ENCODE results near the gene PLN.

Gene PLN

DNA sequence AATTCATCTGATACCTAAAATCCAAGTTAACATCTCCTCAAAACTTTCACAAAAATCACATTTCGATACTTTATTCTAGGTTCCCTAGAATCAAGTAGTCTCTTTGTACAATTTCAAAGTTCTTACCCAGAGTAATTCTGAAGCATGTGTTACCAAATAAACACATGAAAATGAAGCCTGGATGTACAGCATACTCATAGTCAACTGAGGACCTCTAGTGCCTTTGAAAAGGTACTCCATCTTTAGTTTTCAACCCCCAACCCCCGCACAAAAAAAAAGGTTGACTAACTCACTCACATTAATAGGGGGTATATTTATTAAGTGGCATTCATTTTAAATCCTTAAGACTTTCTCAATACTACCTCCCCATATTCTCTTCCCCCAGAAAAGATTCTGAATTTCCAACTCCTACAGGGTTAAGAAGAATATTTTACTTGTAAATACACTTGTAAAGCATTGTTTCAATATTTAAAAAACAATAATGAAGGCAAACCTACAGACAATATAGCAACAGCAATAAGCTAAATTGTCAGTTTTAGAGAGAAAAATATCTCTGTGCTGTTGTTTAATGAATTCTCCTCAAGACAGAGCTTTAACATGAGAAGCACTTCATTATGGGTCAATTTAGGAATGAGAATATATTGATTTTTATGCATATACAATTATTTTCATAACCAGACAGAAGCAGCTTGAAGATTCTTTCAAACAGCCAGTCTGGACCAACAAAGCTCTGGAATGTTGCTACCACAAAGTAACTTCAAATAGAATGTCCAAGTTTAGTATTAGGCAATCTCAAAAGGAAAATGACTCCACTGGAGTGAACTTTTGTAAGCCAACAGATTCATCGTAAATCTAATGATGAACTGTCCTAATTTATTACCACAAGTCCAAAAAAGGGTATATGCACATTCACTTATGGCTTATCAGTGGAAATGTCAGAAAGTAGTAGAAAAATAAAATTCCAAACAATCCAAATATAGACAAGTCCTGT, 3.3 kb downstream of the PLN start:
- Mint-ChIP-seq H3K27me3 (ENCODE audit: low read depth, poor library complexity) (no peaks in the 10 kb centered on the region), H3K27ac (no peak overlapping the region), H3K36me3 (ENCODE audit: low read depth) (peaks cover 9% of the 10 kb centered on the region), H3K9me3 (no peaks in the 10 kb centered on the region), H3K4me3 (no peak overlapping the region), H3K4me1 (peaks cover 4% of the 10 kb centered on the region)
- TF ChIP-seq, protein P1, sequence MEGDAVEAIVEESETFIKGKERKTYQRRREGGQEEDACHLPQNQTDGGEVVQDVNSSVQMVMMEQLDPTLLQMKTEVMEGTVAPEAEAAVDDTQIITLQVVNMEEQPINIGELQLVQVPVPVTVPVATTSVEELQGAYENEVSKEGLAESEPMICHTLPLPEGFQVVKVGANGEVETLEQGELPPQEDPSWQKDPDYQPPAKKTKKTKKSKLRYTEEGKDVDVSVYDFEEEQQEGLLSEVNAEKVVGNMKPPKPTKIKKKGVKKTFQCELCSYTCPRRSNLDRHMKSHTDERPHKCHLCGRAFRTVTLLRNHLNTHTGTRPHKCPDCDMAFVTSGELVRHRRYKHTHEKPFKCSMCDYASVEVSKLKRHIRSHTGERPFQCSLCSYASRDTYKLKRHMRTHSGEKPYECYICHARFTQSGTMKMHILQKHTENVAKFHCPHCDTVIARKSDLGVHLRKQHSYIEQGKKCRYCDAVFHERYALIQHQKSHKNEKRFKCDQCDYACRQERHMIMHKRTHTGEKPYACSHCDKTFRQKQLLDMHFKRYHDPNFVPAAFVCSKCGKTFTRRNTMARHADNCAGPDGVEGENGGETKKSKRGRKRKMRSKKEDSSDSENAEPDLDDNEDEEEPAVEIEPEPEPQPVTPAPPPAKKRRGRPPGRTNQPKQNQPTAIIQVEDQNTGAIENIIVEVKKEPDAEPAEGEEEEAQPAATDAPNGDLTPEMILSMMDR (IDR thresholded peaks at IDR 0.05): peak; percentile 51
- DNase-seq: no peak

- peaks cover 4% of the 10 kb centered on the region for H3K4me1 Mint-ChIP-seq
- no peaks in the 10 kb centered on the region for H3K9me3 Mint-ChIP-seq
- H3K36me3 Mint-ChIP-seq (ENCODE audit: low read depth): peaks cover 9% of the 10 kb centered on the region
- no peak overlapping the region for H3K4me3 Mint-ChIP-seq
- TF ChIP-seq, protein P1 (IDR thresholded peaks at IDR 0.05): no peak
- H3K27ac Mint-ChIP-seq: no peak overlapping the region
- no peak for DNase-seq
- no peaks in the 10 kb centered on the region for H3K27me3 Mint-ChIP-seq (ENCODE audit: low read depth, poor library complexity)
Measured at GRCh38 chr6:118553132-118553531, 5.0 kb downstream of the PLN start.

- H3K4me3 Mint-ChIP-seq: no peak overlapping the region
Measured at GRCh38 chr6:118554698-118555097, 6.6 kb downstream of the PLN start.

GRCh38 chr6:118558464-118559217, 10.5 kb downstream of the PLN start:
- Mint-ChIP-seq H3K9me3 (no peaks in the 10 kb centered on the region), H3K27ac (no peak overlapping the region)
- DNase-seq: no peak

More at GRCh38 chr6:118554698-118555097, 6.6 kb downstream of the PLN start:
- DNase-seq: no peak
- TF ChIP-seq, protein P1 (IDR thresholded peaks at IDR 0.05): no peak
- no peaks in the 10 kb centered on the region for H3K27me3 Mint-ChIP-seq (ENCODE audit: low read depth, poor library complexity)
- no peak overlapping the region for H3K27ac Mint-ChIP-seq
- peaks cover 9% of the 10 kb centered on the region for H3K36me3 Mint-ChIP-seq (ENCODE audit: low read depth)
- H3K4me1 Mint-ChIP-seq: peaks cover 4% of the 10 kb centered on the region
- no peaks in the 10 kb centered on the region for H3K9me3 Mint-ChIP-seq

GRCh38 chr6:118559659-118560058, 11.6 kb downstream of the PLN start:
- Mint-ChIP-seq H3K4me3 (no peak overlapping the region), H3K27me3 (ENCODE audit: low read depth, poor library complexity) (no peaks in the 10 kb centered on the region), H3K36me3 (ENCODE audit: low read depth) (peaks cover 9% of the 10 kb centered on the region), H3K4me1 (no peaks in the 10 kb centered on the region), H3K9me3 (no peaks in the 10 kb centered on the region), H3K27ac (no peak overlapping the region)
- TF ChIP-seq, protein P1 (IDR thresholded peaks at IDR 0.05): no peak
- DNase-seq: no peak

More at GRCh38 chr6:118558464-118559217, 10.5 kb downstream of the PLN start:
- Mint-ChIP-seq H3K36me3 (ENCODE audit: low read depth) (peaks cover 9% of the 10 kb centered on the region), H3K27me3 (ENCODE audit: low read depth, poor library complexity) (no peaks in the 10 kb centered on the region), H3K4me1 (no peaks in the 10 kb centered on the region), H3K4me3 (no peak overlapping the region)
- TF ChIP-seq, protein P1 (IDR thresholded peaks at IDR 0.05): no peak

Data from nephron progenitor cell (in vitro differentiated cells).